Sciatic nerve (tissue), 1 donor: ENCODE results near the gene TRAF7. TPM values are rescaled to one million over a fixed set of nuclear protein-coding genes. Genes with fewer than 3 reads are reported as not detected.

Experiments
- microRNA-seq: library from miRNA; unstranded; fragments of <30 nt; microRNA quantifications from one replicate; pipeline ENCODE4 v1.2.0, GENCODE V29; 2020
- total RNA-seq: library from RNA; stranded (reverse); fragmentation: NEBNext Ultra II Directional; extraction: Animal tissue kit (Norgen Biotek cat#: 25700); gene quantifications from one replicate; pipeline ENCODE4 v1.2.1, GENCODE V29; 2021
- donor health status: DM: no; HTN: no; CAD: no.

Gene TRAF7
- total RNA-seq, 1 donor from 2014 or later, result 44.8 TPM

Small RNA genes within 50 kb of the gene (microRNA-seq; reads per million reads assigned to microRNA genes)
- gene MIR3180-5 (not detected), gene MIR4516 (not detected), gene MIR6511B1 (not detected)

Other genes starting within 250 kb of the TRAF7 start
- gene HS3ST6, start 237.4 kb upstream of the TRAF7 start, total RNA-seq, result not detected
- gene MSRB1, start 212.6 kb upstream of the TRAF7 start, total RNA-seq, result 16.0 TPM
- gene RPL3L, start 201.1 kb upstream of the TRAF7 start, total RNA-seq, result not detected
- 85.8 TPM for gene NDUFB10, start 196.2 kb upstream of the TRAF7 start, total RNA-seq
- gene RPS2, start 191.0 kb upstream of the TRAF7 start, total RNA-seq, result 990 TPM
- not detected for gene RNF151, start 188.9 kb upstream of the TRAF7 start, total RNA-seq
- gene TBL3, start 183.7 kb upstream of the TRAF7 start, total RNA-seq, result 21.8 TPM
- not detected for gene NOXO1, start 174.3 kb upstream of the TRAF7 start, total RNA-seq
- 15.5 TPM for gene GFER, start 171.6 kb upstream of the TRAF7 start, total RNA-seq
- gene SYNGR3, start 165.8 kb upstream of the TRAF7 start, total RNA-seq, result 0.76 TPM
- 34.5 TPM for gene ZNF598, start 146.0 kb upstream of the TRAF7 start, total RNA-seq
- gene NPW, start 136.0 kb upstream of the TRAF7 start, total RNA-seq, result 0.36 TPM
- gene NHERF2, start 128.9 kb upstream of the TRAF7 start, total RNA-seq, result 107 TPM
- gene NTHL1, start 107.9 kb upstream of the TRAF7 start, total RNA-seq, result 21.8 TPM
- 156 TPM for gene TSC2, start 107.8 kb upstream of the TRAF7 start, total RNA-seq
- 159 TPM for gene PKD1, start 19.9 kb upstream of the TRAF7 start, total RNA-seq
- gene RAB26, start 7.2 kb upstream of the TRAF7 start, total RNA-seq, result 0.40 TPM
- 1.6 TPM for gene CASKIN1, start 40.8 kb downstream of the TRAF7 start, total RNA-seq
- 21.8 TPM for gene MLST8, start 49.7 kb downstream of the TRAF7 start, total RNA-seq
- gene BRICD5, start 55.1 kb downstream of the TRAF7 start, total RNA-seq, result 9.9 TPM
- 11.8 TPM for gene PGP, start 59.1 kb downstream of the TRAF7 start, total RNA-seq
- gene E4F1, start 67.8 kb downstream of the TRAF7 start, total RNA-seq, result 22.3 TPM
- gene DNASE1L2, start 80.7 kb downstream of the TRAF7 start, total RNA-seq, result 1.6 TPM
- 37.6 TPM for gene ECI1, start 95.8 kb downstream of the TRAF7 start, total RNA-seq
- 103 TPM for gene RNPS1, start 112.3 kb downstream of the TRAF7 start, total RNA-seq
- gene ABCA3, start 184.9 kb downstream of the TRAF7 start, total RNA-seq, result 39.0 TPM